NCI-H2107 treated with DMSO at 0.1 percent for 48 hours (cell line): ENCODE results near the gene COMP.
"Not testable (repeated sequence)": the region's sequence is repeated elsewhere in the genome, so short reads cannot be mapped to it uniquely, and the experiment has no call there.

Experiments
- DNase-seq: peaks from one replicate; lab custom pipeline; 2025; ENCODE audit not compliant: unreplicated experiment; lab: John Stamatoyannopoulos, UW

COMP gene

GRCh38 chr19:18790566-18791314 is at the start of gene COMP:
TSS of gene COMP (minus strand) at chr19:18791305. CDS start at chr19:18791269, 36 bp downstream.
- DNase-seq: no peak

- no peak for DNase-seq
Observed at GRCh38 chr19:18840288-18841267, 49.5 kb upstream of the COMP start.

- no peak for DNase-seq
Observed at GRCh38 chr19:18839465-18840287, 48.6 kb upstream of the COMP start.

- no peak for DNase-seq
Observed at GRCh38 chr19:18834644-18834984, 43.5 kb upstream of the COMP start.

GRCh38 chr19:18833849-18834643 is 42.9 kb upstream of the COMP start:
- peak; percentile 63 for DNase-seq

GRCh38 chr19:18833141-18833476 is 42.0 kb upstream of the COMP start:
- DNase-seq: no peak

- no peak for DNase-seq
Observed at GRCh38 chr19:18832306-18833140, 41.4 kb upstream of the COMP start.

GRCh38 chr19:18831524-18832305 is 40.6 kb upstream of the COMP start, which contains the start of gene UPF1:
TSS of gene UPF1 (plus strand) at chr19:18831959. CDS start at chr19:18832210, 251 bp downstream.
- DNase-seq: peak; percentile 67

- no peak for DNase-seq
Observed at GRCh38 chr19:18830488-18830887, 39.4 kb upstream of the COMP start.

GRCh38 chr19:18828786-18829185 is 37.7 kb upstream of the COMP start:
- DNase-seq: no peak

GRCh38 chr19:18817574-18817973 is 26.5 kb upstream of the COMP start:
- no peak for DNase-seq

GRCh38 chr19:18816645-18817044 is 25.5 kb upstream of the COMP start:
- not testable (repeated sequence) for DNase-seq

GRCh38 chr19:18815673-18816072 is 24.6 kb upstream of the COMP start:
- DNase-seq: no peak

- no peak for DNase-seq
Observed at GRCh38 chr19:18814063-18814462, 23.0 kb upstream of the COMP start.

- not testable (repeated sequence) for DNase-seq
Observed at GRCh38 chr19:18811638-18812037, 20.5 kb upstream of the COMP start.

- no peak for DNase-seq
Observed at GRCh38 chr19:18809149-18809868, 18.2 kb upstream of the COMP start.

- DNase-seq: no peak
Observed at GRCh38 chr19:18807861-18808331, 16.8 kb upstream of the COMP start.

GRCh38 chr19:18804643-18805042 is 13.5 kb upstream of the COMP start:
- DNase-seq: no peak
